SK-N-SH (cell line): ENCODE measurements around the gene WWOX.

Experiments used
- EZH2phosphoT487 ChIP-seq: fragments of 200-600 bp; sonication (generic); IDR thresholded peaks from 2 replicates; pipeline ENCODE4 v1.6.1; 2017; ENCODE audit warnings: low read depth, mixed run types, mild to moderate bottlenecking, antibody characterized with exemption, moderate library complexity, borderline replicate concordance
- JUND ChIP-seq: IDR thresholded peaks from 2 replicates; pipeline ENCODE4 v1.4.0; 2012
- POLR2AphosphoS5 ChIP-seq: IDR thresholded peaks from 2 replicates; pipeline ENCODE4 v1.6.1; 2012; ENCODE audit warnings: low read depth, low read length
- RAD21 ChIP-seq: IDR thresholded peaks from 2 replicates; pipeline ENCODE4 v1.6.1; 2012; ENCODE audit warnings: mild to moderate bottlenecking, low read length
- RCOR1 ChIP-seq: fragments of 150-350 bp; IDR thresholded peaks from 2 replicates; pipeline ENCODE4 v1.6.1; 2017; ENCODE audit warnings: antibody characterized with exemption, low read length
- RFX5 ChIP-seq: IDR thresholded peaks from 2 replicates; pipeline ENCODE4 v1.6.1; 2012; ENCODE audit warnings: mild to moderate bottlenecking, improper control_type of control experiment, low read length
- SIN3A ChIP-seq: IDR thresholded peaks from 2 replicates; pipeline ENCODE4 v1.6.1; 2012; ENCODE audit warnings: low read depth, mild to moderate bottlenecking, low read length, moderate library complexity, borderline replicate concordance
- TCF12 ChIP-seq: IDR thresholded peaks from 2 replicates; pipeline ENCODE4 v1.4.0; 2012
- TF ChIP-seq, protein P1 (sequence below): fragments of 200-600 bp; sonication (generic); IDR thresholded peaks from 2 replicates; pipeline ENCODE4 v1.6.1; 2017; ENCODE audit warnings: antibody characterized with exemption, mild to moderate bottlenecking, moderate library complexity
- TF ChIP-seq, protein P2 (sequence below): IDR thresholded peaks from 2 replicates; pipeline ENCODE4 v1.4.0; 2012; ENCODE audit warnings: low read depth

DNA sequence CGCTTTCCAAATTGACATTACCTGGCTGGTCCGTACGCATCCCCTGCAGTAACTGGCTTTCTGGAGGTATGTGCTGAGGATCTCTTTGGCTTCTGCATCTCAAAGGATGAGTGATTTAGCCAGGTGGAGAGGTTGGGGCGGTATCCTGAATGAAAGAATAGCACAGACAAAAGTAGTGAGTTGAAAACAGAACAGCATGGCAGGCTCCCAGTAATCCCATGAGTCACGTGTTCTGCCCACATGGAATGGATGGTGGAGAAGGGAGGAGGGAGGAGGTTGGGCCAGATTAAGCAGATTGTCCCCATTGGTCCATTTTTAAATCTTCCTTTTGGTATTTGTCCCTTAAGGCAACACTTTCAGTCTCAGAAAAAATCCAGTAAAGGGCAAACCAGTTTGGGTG, 176.0 kb downstream of the WWOX start:
- TF ChIP-seq SIN3A (no peak), RCOR1 (no peak), RFX5 (no peak), POLR2AphosphoS5 (no peak), JUND (no peak), TCF12 (no peak), EZH2phosphoT487 (no peak), RAD21 (no peak)
- TF ChIP-seq, protein P1, sequence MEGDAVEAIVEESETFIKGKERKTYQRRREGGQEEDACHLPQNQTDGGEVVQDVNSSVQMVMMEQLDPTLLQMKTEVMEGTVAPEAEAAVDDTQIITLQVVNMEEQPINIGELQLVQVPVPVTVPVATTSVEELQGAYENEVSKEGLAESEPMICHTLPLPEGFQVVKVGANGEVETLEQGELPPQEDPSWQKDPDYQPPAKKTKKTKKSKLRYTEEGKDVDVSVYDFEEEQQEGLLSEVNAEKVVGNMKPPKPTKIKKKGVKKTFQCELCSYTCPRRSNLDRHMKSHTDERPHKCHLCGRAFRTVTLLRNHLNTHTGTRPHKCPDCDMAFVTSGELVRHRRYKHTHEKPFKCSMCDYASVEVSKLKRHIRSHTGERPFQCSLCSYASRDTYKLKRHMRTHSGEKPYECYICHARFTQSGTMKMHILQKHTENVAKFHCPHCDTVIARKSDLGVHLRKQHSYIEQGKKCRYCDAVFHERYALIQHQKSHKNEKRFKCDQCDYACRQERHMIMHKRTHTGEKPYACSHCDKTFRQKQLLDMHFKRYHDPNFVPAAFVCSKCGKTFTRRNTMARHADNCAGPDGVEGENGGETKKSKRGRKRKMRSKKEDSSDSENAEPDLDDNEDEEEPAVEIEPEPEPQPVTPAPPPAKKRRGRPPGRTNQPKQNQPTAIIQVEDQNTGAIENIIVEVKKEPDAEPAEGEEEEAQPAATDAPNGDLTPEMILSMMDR: no peak
- TF ChIP-seq, protein P2, sequence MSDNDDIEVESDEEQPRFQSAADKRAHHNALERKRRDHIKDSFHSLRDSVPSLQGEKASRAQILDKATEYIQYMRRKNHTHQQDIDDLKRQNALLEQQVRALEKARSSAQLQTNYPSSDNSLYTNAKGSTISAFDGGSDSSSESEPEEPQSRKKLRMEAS: no peak
